Astrocyte (in vitro differentiated cells and primary cell): ENCODE data around the gene NEIL1. TPM values are rescaled to one million over a fixed set of nuclear protein-coding genes. Genes with fewer than 3 reads are reported as not detected.

ENCODE experiments used
- DNase-seq: peaks from one replicate; pipeline ENCODE4 v3.0.0-alpha.2; 2010; ENCODE audit warnings: low read depth
- FAIRE-seq: peaks from 2 replicates; lab custom pipeline; 2011; peaks lifted over from hg19 to GRCh38; lab: Jason Lieb, UNC
- H2AFZ ChIP-seq: 2 replicates; pipeline ENCODE4 v1.6.0; 2012; ENCODE audit warnings: low read depth, low read length, inconsistent platforms
- H3K27ac ChIP-seq: 2 replicates; pipeline ENCODE4 v1.5.1; 2011; ENCODE audit warnings: low read depth, low read length, inconsistent platforms
- H3K27me3 ChIP-seq: 2 replicates; pipeline ENCODE4 v1.6.0; 2011; ENCODE audit warnings: low read length, inconsistent platforms; ENCODE audit not compliant: insufficient read depth
- H3K36me3 ChIP-seq: 2 replicates; pipeline ENCODE4 v1.5.1; 2011; ENCODE audit warnings: low read length, inconsistent platforms; ENCODE audit not compliant: insufficient read depth
- H3K4me1 ChIP-seq: 2 replicates; pipeline ENCODE4 v1.5.1; 2011; ENCODE audit warnings: low read length, inconsistent platforms; ENCODE audit not compliant: insufficient read depth
- H3K4me2 ChIP-seq: 2 replicates; pipeline ENCODE4 v1.6.0; 2012; ENCODE audit warnings: low read length, inconsistent platforms
- H3K4me3 ChIP-seq: 2 replicates; pipeline ENCODE4 v1.5.1; 2011; ENCODE audit warnings: low read depth, mild to moderate bottlenecking, low read length, inconsistent platforms; ENCODE audit not compliant: insufficient read depth
- H3K79me2 ChIP-seq: 2 replicates; pipeline ENCODE4 v1.6.0; 2012; ENCODE audit warnings: mild to moderate bottlenecking, low read length, inconsistent platforms; ENCODE audit not compliant: insufficient read depth
- H3K9ac ChIP-seq: 2 replicates; pipeline ENCODE4 v1.6.0; 2012; ENCODE audit warnings: mild to moderate bottlenecking, low read length, inconsistent platforms
- H3K9me3 ChIP-seq: 2 replicates; pipeline ENCODE4 v1.5.1; 2012; ENCODE audit warnings: low read depth, mild to moderate bottlenecking, low read length, inconsistent platforms; ENCODE audit not compliant: insufficient read depth
- H4K20me1 ChIP-seq: 2 replicates; pipeline ENCODE4 v1.6.0; 2012; ENCODE audit warnings: low read length, inconsistent platforms; ENCODE audit not compliant: insufficient read depth
- H3K27ac Mint-ChIP-seq: one replicate; pipeline ENCODE4 v1.8.0; 2021; ENCODE audit warnings: mild to moderate bottlenecking, mixed read lengths; ENCODE audit not compliant: unreplicated experiment
- H3K27me3 Mint-ChIP-seq: one replicate; pipeline ENCODE4 v1.8.0; 2021; ENCODE audit warnings: low read depth, mixed read lengths; ENCODE audit not compliant: unreplicated experiment
- H3K36me3 Mint-ChIP-seq: one replicate; pipeline ENCODE4 v1.8.0; 2021; ENCODE audit warnings: low read depth, mixed read lengths; ENCODE audit not compliant: unreplicated experiment
- H3K4me1 Mint-ChIP-seq: one replicate; pipeline ENCODE4 v1.8.0; 2021; ENCODE audit warnings: low read depth, mixed read lengths; ENCODE audit not compliant: unreplicated experiment
- H3K4me3 Mint-ChIP-seq: one replicate; pipeline ENCODE4 v1.8.0; 2021; ENCODE audit warnings: mild to moderate bottlenecking, moderate library complexity, mixed read lengths; ENCODE audit not compliant: unreplicated experiment
- H3K9me3 Mint-ChIP-seq: one replicate; pipeline ENCODE4 v1.8.0; 2021; ENCODE audit warnings: mild to moderate bottlenecking, mixed read lengths; ENCODE audit not compliant: unreplicated experiment
- EZH2 ChIP-seq: IDR thresholded peaks from 2 replicates; pipeline ENCODE4 v1.6.1; 2012; ENCODE audit warnings: mild to moderate bottlenecking, low read length, inconsistent platforms; ENCODE audit not compliant: insufficient read depth
- microRNA-seq: library from miRNA; unstranded; fragments of <30 nt; microRNA quantifications from one replicate; pipeline ENCODE4 v1.2.0, GENCODE V29; 2020
- total RNA-seq: library from RNA; stranded (reverse); gene quantifications from 2 replicates; pipeline ENCODE4 v1.2.1, GENCODE V29; 2021
- TF ChIP-seq, protein P1 (sequence below): IDR thresholded peaks from 2 replicates; pipeline ENCODE4 v1.5.1; 2011; ENCODE audit warnings: low read depth, mild to moderate bottlenecking, inconsistent platforms, low read length, moderate library complexity; ENCODE audit not compliant: insufficient read depth

The NEIL1 gene
- total RNA-seq, 1 donor from 2014 or later, result 5.1 TPM

DNA sequence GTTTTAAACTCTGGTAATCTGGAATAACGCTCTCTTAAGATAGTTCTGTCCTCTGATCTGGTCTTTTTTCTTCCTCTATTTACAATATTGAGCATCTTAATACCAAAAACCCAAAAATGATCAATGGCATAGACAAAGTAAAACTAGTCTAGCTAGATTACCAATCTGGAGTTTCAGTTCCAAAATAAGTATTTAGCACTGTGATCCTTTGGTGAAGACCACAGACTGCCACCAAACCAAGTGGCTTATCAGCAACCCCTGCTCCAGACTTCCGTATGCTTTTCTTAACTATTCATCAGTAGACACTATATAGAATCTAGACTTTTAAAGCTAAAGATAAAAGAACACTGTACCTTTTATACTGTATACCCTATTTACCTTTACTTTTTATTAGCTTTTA lies 57.1 kb downstream of the NEIL1 start:
- no peak for FAIRE-seq
- Mint-ChIP-seq H3K27me3 (no peaks in the 10 kb centered on the region), H3K9me3 (no peaks in the 10 kb centered on the region)

More for the DNA sequence above, 57.1 kb downstream of the NEIL1 start:
- Histone ChIP-seq H3K79me2 (no peaks in the 10 kb centered on the region), H3K27me3 (no peaks in the 10 kb centered on the region), H3K9me3 (no peaks in the 10 kb centered on the region), H3K4me3 (no peak overlapping the region), H3K27ac (no peak overlapping the region), H3K9ac (no peak overlapping the region), H3K36me3 (peaks cover 41% of the 10 kb centered on the region), H2AFZ (no peak overlapping the region), H3K4me1 (no peaks in the 10 kb centered on the region), H3K4me2 (no peak overlapping the region), H4K20me1 (peaks cover 5% of the 10 kb centered on the region)
- H3K4me3 Mint-ChIP-seq, result no peak overlapping the region
- H3K4me1 Mint-ChIP-seq, result no peaks in the 10 kb centered on the region
- peaks cover 22% of the 10 kb centered on the region for H3K36me3 Mint-ChIP-seq
- DNase-seq, result no peak
- no peak for TF ChIP-seq EZH2
- TF ChIP-seq, protein P1, sequence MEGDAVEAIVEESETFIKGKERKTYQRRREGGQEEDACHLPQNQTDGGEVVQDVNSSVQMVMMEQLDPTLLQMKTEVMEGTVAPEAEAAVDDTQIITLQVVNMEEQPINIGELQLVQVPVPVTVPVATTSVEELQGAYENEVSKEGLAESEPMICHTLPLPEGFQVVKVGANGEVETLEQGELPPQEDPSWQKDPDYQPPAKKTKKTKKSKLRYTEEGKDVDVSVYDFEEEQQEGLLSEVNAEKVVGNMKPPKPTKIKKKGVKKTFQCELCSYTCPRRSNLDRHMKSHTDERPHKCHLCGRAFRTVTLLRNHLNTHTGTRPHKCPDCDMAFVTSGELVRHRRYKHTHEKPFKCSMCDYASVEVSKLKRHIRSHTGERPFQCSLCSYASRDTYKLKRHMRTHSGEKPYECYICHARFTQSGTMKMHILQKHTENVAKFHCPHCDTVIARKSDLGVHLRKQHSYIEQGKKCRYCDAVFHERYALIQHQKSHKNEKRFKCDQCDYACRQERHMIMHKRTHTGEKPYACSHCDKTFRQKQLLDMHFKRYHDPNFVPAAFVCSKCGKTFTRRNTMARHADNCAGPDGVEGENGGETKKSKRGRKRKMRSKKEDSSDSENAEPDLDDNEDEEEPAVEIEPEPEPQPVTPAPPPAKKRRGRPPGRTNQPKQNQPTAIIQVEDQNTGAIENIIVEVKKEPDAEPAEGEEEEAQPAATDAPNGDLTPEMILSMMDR, result no peak
- no peak overlapping the region for H3K27ac Mint-ChIP-seq

Small RNAs within 50 kb of the gene (microRNA-seq; reads per million reads assigned to microRNA genes)
- gene MIR631, result not detected

Other genes starting within 250 kb of the NEIL1 start
- gene C15orf39, start 145.2 kb upstream of the NEIL1 start, total RNA-seq, result 21.6 and 21.8 TPM in 2 replicates
- not detected in 2 replicates for gene GOLGA6C, start 88.7 kb upstream of the NEIL1 start, total RNA-seq
- not detected in 2 replicates for gene GOLGA6D, start 64.2 kb upstream of the NEIL1 start, total RNA-seq
- 61.0 and 64.1 TPM in 2 replicates for gene COMMD4, start 11.0 kb upstream of the NEIL1 start, total RNA-seq
- gene MAN2C1, start 21.6 kb downstream of the NEIL1 start, total RNA-seq, result 76.5 and 80.8 TPM in 2 replicates
- gene SIN3A, start 104.7 kb downstream of the NEIL1 start, total RNA-seq, result 49.9 and 54.0 TPM in 2 replicates
- gene PTPN9, start 232.3 kb downstream of the NEIL1 start, total RNA-seq, result 34.7 and 37.5 TPM in 2 replicates